Measurements from ENCODE around the gene DAND5.

DAND5 gene

GRCh38 chr19:13011653-13012389, 42.4 kb downstream of the DAND5 start:
- DNase-seq = no peak

GRCh38 chr19:13012390-13012689, 43.0 kb downstream of the DAND5 start:
- no peak for DNase-seq

- no peak for DNase-seq
Observed at GRCh38 chr19:13012690-13013608, 43.6 kb downstream of the DAND5 start.

- DNase-seq = no peak
Observed at GRCh38 chr19:13013649-13014048, 44.3 kb downstream of the DAND5 start.

- DNase-seq = no peak
Observed at GRCh38 chr19:13014101-13014920, 44.9 kb downstream of the DAND5 start.

GRCh38 chr19:13014921-13015280, 45.5 kb downstream of the DAND5 start:
- no peak for DNase-seq

- DNase-seq = no peak
Observed at GRCh38 chr19:13015361-13016223, 46.2 kb downstream of the DAND5 start.

GRCh38 chr19:13016245-13016627, 46.9 kb downstream of the DAND5 start:
- DNase-seq = no peak

- no peak for DNase-seq
Observed at GRCh38 chr19:13016628-13017305, 47.4 kb downstream of the DAND5 start.

- no peak for DNase-seq
Observed at GRCh38 chr19:13017306-13018034, 48.1 kb downstream of the DAND5 start.

GRCh38 chr19:13018035-13018914, 48.9 kb downstream of the DAND5 start:
- no peak for DNase-seq

GRCh38 chr19:13019332-13019731, 50.0 kb downstream of the DAND5 start:
- DNase-seq = no peak

GRCh38 chr19:13020002-13020414, 50.6 kb downstream of the DAND5 start:
- no peak for DNase-seq

- DNase-seq = no peak
Observed at GRCh38 chr19:13022111-13022858, 52.9 kb downstream of the DAND5 start.

- no peak for DNase-seq
Observed at GRCh38 chr19:13022859-13023636, 53.7 kb downstream of the DAND5 start.

GRCh38 chr19:13023656-13024055, 54.3 kb downstream of the DAND5 start:
- no peak for DNase-seq
